ENCODE data around the gene MAGT1. TPM values are rescaled to one million over a fixed set of nuclear protein-coding genes. Genes with fewer than 3 reads are reported as not detected.
"Not testable (repeated sequence)": the region's sequence is repeated elsewhere in the genome, so short reads cannot be mapped to it uniquely, and the experiment has no call there.

The MAGT1 gene
- total RNA-seq, 2 donors from 2014 or later = 54.3 to 56.1 TPM

- H3K9me3 ChIP-seq = no peaks in the 10 kb centered on the region
- peaks cover 0 to 22% of the 10 kb centered on the region in 2 donors for H3K4me1 ChIP-seq (ENCODE audit: control insufficient read depth in 1 of 2, low read depth in 2 of 2)
- H3K4me3 ChIP-seq = no peak overlapping the region
- DNase-seq (ENCODE audit: low spot score) (no peak), ATAC-seq (ENCODE audit: insufficient number of reproducible peaks, low FRiP score, low read depth) (no peak)
- no peaks in the 10 kb centered on the region for H3K27me3 ChIP-seq (replicated peaks; ENCODE audit: insufficient read depth)
- no peaks in the 10 kb centered on the region for H3K36me3 ChIP-seq
- no peak overlapping the region for H3K27ac ChIP-seq
- no peak for TF ChIP-seq CTCF (IDR thresholded peaks at IDR 0.05)
Observed at GRCh38 chrX:77935886-77936285, 40.7 kb upstream of the MAGT1 start.

GRCh38 chrX:77930581-77930980 is 35.3 kb upstream of the MAGT1 start:
- TF ChIP-seq CTCF (IDR thresholded peaks at IDR 0.05) = no peak
- H3K36me3 ChIP-seq = no peaks in the 10 kb centered on the region
- no peak for ATAC-seq (ENCODE audit: insufficient number of reproducible peaks, low FRiP score, low read depth)
- DNase-seq (ENCODE audit: low spot score) = no peak
- H3K4me1 ChIP-seq (ENCODE audit: control insufficient read depth in 1 of 2, low read depth in 2 of 2) = peaks cover 0 to 8% of the 10 kb centered on the region in 2 donors
- no peak overlapping the region for H3K27ac ChIP-seq
- H3K27me3 ChIP-seq (replicated peaks; ENCODE audit: insufficient read depth) = no peaks in the 10 kb centered on the region
- H3K4me3 ChIP-seq = no peak overlapping the region
- H3K9me3 ChIP-seq = no peaks in the 10 kb centered on the region

GRCh38 chrX:77925764-77926163 is 30.5 kb upstream of the MAGT1 start:
- no peaks in the 10 kb centered on the region for H3K27me3 ChIP-seq (replicated peaks; ENCODE audit: insufficient read depth)
- ATAC-seq (ENCODE audit: insufficient number of reproducible peaks, low FRiP score, low read depth) (no peak), DNase-seq (ENCODE audit: low spot score) (no peak)
- H3K27ac ChIP-seq = no peak overlapping the region
- no peaks in the 10 kb centered on the region for H3K9me3 ChIP-seq
- TF ChIP-seq CTCF (IDR thresholded peaks at IDR 0.05) = no peak
- peak overlapping the region; percentile 43 for H3K4me3 ChIP-seq
- H3K36me3 ChIP-seq = no peaks in the 10 kb centered on the region
- H3K4me1 ChIP-seq (ENCODE audit: control insufficient read depth in 1 of 2, low read depth in 2 of 2) = no peaks in the 10 kb centered on the region

GRCh38 chrX:77924320-77924859 is 29.2 kb upstream of the MAGT1 start:
- H3K36me3 ChIP-seq = no peaks in the 10 kb centered on the region
- no peak overlapping the region for H3K27ac ChIP-seq
- H3K9me3 ChIP-seq = no peaks in the 10 kb centered on the region
- H3K4me1 ChIP-seq (ENCODE audit: control insufficient read depth in 1 of 2, low read depth in 2 of 2) = no peaks in the 10 kb centered on the region
- TF ChIP-seq CTCF (IDR thresholded peaks at IDR 0.05) = no peak
- no peaks in the 10 kb centered on the region for H3K27me3 ChIP-seq (replicated peaks; ENCODE audit: insufficient read depth)
- H3K4me3 ChIP-seq = no peak overlapping the region
- DNase-seq (ENCODE audit: low spot score) = no peak
- ATAC-seq (ENCODE audit: insufficient number of reproducible peaks, low FRiP score, low read depth) = no peak

DNA sequence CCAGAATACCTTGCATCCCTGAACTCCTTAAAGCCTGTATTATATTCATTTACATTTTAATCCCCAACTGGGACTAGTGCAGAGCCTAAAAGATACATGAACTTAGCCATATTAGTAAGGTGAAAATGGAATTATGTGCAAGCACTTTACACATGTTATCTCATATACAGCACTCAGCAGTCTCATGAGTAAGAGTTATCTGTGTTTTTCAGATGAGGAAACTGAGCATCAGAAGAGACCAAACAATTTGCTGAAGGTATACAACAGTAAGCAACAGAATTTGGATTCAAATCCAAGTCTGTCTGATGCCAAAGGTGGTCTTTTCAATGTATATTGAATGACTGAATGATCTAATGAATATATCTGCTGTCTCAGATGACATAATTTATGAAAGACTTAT is 27.6 kb upstream of the MAGT1 start:
- no peak overlapping the region for H3K27ac ChIP-seq
- H3K4me1 ChIP-seq (ENCODE audit: control insufficient read depth in 1 of 2, low read depth in 2 of 2) = no peaks in the 10 kb centered on the region
- no peak for ATAC-seq (ENCODE audit: insufficient number of reproducible peaks, low FRiP score, low read depth)
- TF ChIP-seq CTCF (IDR thresholded peaks at IDR 0.05) = no peak
- no peak for DNase-seq (ENCODE audit: low spot score)
- no peaks in the 10 kb centered on the region for H3K9me3 ChIP-seq
- no peaks in the 10 kb centered on the region for H3K27me3 ChIP-seq (replicated peaks; ENCODE audit: insufficient read depth)
- H3K4me3 ChIP-seq = no peak overlapping the region
- no peaks in the 10 kb centered on the region for H3K36me3 ChIP-seq

DNA sequence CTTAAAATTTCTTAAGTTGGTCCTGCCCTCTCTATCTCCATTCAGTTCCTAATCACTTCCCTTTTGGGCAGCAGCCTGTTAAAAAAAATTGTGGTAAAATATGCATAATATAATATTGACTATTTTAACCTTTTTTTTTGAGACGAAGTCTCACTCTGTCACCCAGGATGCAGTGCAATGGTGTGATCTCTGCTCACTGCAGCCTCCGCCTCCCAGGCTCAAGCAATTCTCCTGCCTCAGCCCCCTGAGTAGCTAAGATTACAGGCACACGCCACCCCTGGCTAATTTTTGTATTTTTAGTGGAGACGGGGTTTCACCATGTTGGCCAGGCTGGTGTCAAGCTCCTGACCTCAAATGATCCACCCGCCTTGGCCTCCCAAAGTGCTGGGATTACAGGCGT is 24.1 kb upstream of the MAGT1 start:
- not testable (repeated sequence) for H3K27me3 ChIP-seq (replicated peaks; ENCODE audit: insufficient read depth); H3K4me1 ChIP-seq (ENCODE audit: control insufficient read depth in 1 of 2, low read depth in 2 of 2); H3K27ac ChIP-seq; ATAC-seq (ENCODE audit: insufficient number of reproducible peaks, low FRiP score, low read depth); H3K9me3 ChIP-seq; DNase-seq (ENCODE audit: low spot score); H3K36me3 ChIP-seq; H3K4me3 ChIP-seq

Data from thoracic aorta (tissue), 2 donors.